Neuron (in vitro differentiated cells): ENCODE results near the gene ZFX.
A peak's percentile ranks its signal among the peaks of the same experiment; 100 is the strongest.
"Not testable (repeated sequence)": the region's sequence is repeated elsewhere in the genome, so short reads cannot be mapped to it uniquely, and the experiment has no call there.

Experiments used
- H2AFZ ChIP-seq: one replicate; pipeline ENCODE4 v1.6.1; 2013; ENCODE audit warnings: low read depth, mild to moderate bottlenecking, inconsistent platforms, low read length, moderate library complexity
- H3K27me3 ChIP-seq: one replicate; pipeline ENCODE4 v1.6.1; 2013; ENCODE audit warnings: low read length; ENCODE audit not compliant: insufficient read depth
- H3K36me3 ChIP-seq: one replicate; pipeline ENCODE4 v1.6.1; 2013; ENCODE audit warnings: low read length; ENCODE audit not compliant: insufficient read depth
- H3K4me1 ChIP-seq: one replicate; pipeline ENCODE4 v1.6.1; 2013; ENCODE audit warnings: low read length; ENCODE audit not compliant: insufficient read depth
- H3K4me3 ChIP-seq: 2 replicates; pipeline ENCODE4 v1.5.1; 2013; ENCODE audit warnings: mild to moderate bottlenecking, low read length, moderate library complexity
- H3K9me3 ChIP-seq: one replicate; pipeline ENCODE4 v1.6.1; 2013; ENCODE audit warnings: low read length

The ZFX gene

GRCh38 chrX:24149351-24150050 lies at the start of gene ZFX:
ZFX (plus strand) TSS chrX:24149729; CDS start chrX:24172743, 23,014 bp downstream.
- H2AFZ ChIP-seq, result peak within 1 kb of the TSS; percentile 93
- H3K4me1 ChIP-seq, result peaks cover 37% of the 10 kb centered on the region
- H3K36me3 ChIP-seq, result peaks cover 21% of the 10 kb centered on the region
- H3K4me3 ChIP-seq, result peak within 1 kb of the TSS; percentile 97
- no peaks in the 10 kb centered on the region for H3K9me3 ChIP-seq
- H3K27me3 ChIP-seq, result no peaks in the 10 kb centered on the region

DNA sequence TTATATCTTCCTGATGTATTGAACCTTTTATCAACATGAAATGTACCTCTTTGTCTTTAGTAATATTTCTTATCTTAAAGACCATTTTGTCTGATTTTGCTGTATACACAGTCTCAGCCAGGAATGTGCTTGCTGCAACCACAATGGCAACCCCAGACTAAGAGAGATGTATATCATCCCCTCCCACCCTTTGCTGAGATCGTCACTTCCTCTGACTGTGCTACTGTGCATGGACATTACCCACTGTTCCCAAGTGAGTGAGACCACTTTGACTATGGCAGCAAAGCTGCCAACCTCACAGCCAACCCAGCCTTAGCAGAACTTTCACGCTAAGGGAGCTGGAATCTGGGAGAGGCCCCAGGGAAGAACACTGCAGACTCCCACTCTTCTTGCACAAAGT lies 48.8 kb upstream of the ZFX start:
- H3K36me3 ChIP-seq, result no peaks in the 10 kb centered on the region
- H3K4me3 ChIP-seq, result no peak overlapping the region
- no peaks in the 10 kb centered on the region for H3K4me1 ChIP-seq
- no peaks in the 10 kb centered on the region for H3K27me3 ChIP-seq
- H2AFZ ChIP-seq, result no peak overlapping the region
- no peaks in the 10 kb centered on the region for H3K9me3 ChIP-seq

- H3K36me3 ChIP-seq, result no peaks in the 10 kb centered on the region
Observed at GRCh38 chrX:24110069-24110468, 39.5 kb upstream of the ZFX start.

DNA sequence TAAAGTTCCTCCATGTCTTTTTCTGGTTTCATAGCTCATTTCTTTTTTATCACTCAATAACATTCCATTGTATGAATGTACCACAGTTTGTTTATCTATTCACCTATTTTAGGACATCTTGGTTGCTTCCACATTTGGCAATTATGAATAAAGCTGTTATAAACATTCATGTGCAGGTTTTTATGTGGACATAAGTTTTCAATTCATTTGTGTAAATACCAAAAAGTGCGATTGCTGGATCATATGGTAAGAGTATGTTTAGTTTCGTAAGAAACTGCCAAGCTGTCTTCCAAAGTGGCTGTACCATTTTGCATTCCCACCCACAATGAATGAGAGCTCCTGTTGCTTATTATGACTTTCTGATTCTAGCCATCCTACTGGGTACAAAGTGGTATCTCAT lies 36.3 kb upstream of the ZFX start:
- no peak overlapping the region for H2AFZ ChIP-seq
- H3K27me3 ChIP-seq, result no peaks in the 10 kb centered on the region
- no peak overlapping the region for H3K4me3 ChIP-seq
- H3K36me3 ChIP-seq, result no peaks in the 10 kb centered on the region
- H3K9me3 ChIP-seq, result no peaks in the 10 kb centered on the region
- H3K4me1 ChIP-seq, result no peaks in the 10 kb centered on the region

More at GRCh38 chrX:24110069-24110468, 39.5 kb upstream of the ZFX start:
- no peaks in the 10 kb centered on the region for H3K4me1 ChIP-seq
- H3K9me3 ChIP-seq, result no peaks in the 10 kb centered on the region
- H2AFZ ChIP-seq, result no peak overlapping the region
- no peak overlapping the region for H3K4me3 ChIP-seq
- no peaks in the 10 kb centered on the region for H3K27me3 ChIP-seq

- Histone ChIP-seq H2AFZ (no peak overlapping the region), H3K36me3 (no peaks in the 10 kb centered on the region), H3K27me3 (no peaks in the 10 kb centered on the region), H3K9me3 (no peaks in the 10 kb centered on the region), H3K4me1 (no peaks in the 10 kb centered on the region), H3K4me3 (no peak overlapping the region)
Observed at GRCh38 chrX:24117258-24117657, 32.3 kb upstream of the ZFX start.

GRCh38 chrX:24124244-24124799 lies 25.2 kb upstream of the ZFX start:
- H3K4me1 ChIP-seq, result no peaks in the 10 kb centered on the region
- H3K4me3 ChIP-seq, result no peak overlapping the region
- no peaks in the 10 kb centered on the region for H3K9me3 ChIP-seq
- H2AFZ ChIP-seq, result no peak overlapping the region
- no peaks in the 10 kb centered on the region for H3K27me3 ChIP-seq
- no peaks in the 10 kb centered on the region for H3K36me3 ChIP-seq

GRCh38 chrX:24125028-24125612 lies 24.4 kb upstream of the ZFX start:
- no peaks in the 10 kb centered on the region for H3K36me3 ChIP-seq
- no peak overlapping the region for H2AFZ ChIP-seq
- H3K27me3 ChIP-seq, result no peaks in the 10 kb centered on the region
- H3K4me3 ChIP-seq, result no peak overlapping the region
- no peaks in the 10 kb centered on the region for H3K4me1 ChIP-seq
- H3K9me3 ChIP-seq, result no peaks in the 10 kb centered on the region

DNA sequence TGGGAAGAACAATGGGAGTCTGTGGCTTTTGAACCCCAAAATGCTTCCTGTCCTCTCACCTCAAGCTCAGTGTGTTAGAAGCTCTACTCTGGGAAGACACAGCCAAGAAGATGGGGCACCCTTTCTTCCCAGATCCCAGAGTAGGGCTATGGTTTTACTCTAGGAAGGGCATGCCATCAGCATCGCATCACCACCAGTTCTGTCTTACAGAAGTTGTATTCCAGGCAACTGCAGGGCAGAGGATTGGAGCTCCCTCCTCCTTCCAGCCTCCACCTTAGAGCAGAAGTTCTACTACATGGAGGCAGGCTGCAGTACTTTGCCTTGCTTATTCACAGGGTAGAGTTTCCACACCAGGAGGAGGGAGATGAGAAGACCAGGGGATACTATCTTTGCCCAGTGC lies 18.1 kb upstream of the ZFX start:
- H3K27me3 ChIP-seq, result no peaks in the 10 kb centered on the region

GRCh38 chrX:24133312-24133711 lies 16.2 kb upstream of the ZFX start:
- H3K4me1 ChIP-seq, result no peaks in the 10 kb centered on the region
- H3K4me3 ChIP-seq, result no peak overlapping the region
- H3K36me3 ChIP-seq, result no peaks in the 10 kb centered on the region
- H2AFZ ChIP-seq, result no peak overlapping the region
- H3K9me3 ChIP-seq, result no peaks in the 10 kb centered on the region
- no peaks in the 10 kb centered on the region for H3K27me3 ChIP-seq

More for the DNA sequence above, 18.1 kb upstream of the ZFX start:
- no peak overlapping the region for H2AFZ ChIP-seq
- H3K4me1 ChIP-seq, result no peaks in the 10 kb centered on the region
- H3K36me3 ChIP-seq, result no peaks in the 10 kb centered on the region
- H3K9me3 ChIP-seq, result no peaks in the 10 kb centered on the region
- no peak overlapping the region for H3K4me3 ChIP-seq

GRCh38 chrX:24135768-24136167 lies 13.8 kb upstream of the ZFX start:
- H3K36me3 ChIP-seq, H3K4me3 ChIP-seq, H2AFZ ChIP-seq, H3K27me3 ChIP-seq, H3K4me1 ChIP-seq, H3K9me3 ChIP-seq: not testable (repeated sequence)

DNA sequence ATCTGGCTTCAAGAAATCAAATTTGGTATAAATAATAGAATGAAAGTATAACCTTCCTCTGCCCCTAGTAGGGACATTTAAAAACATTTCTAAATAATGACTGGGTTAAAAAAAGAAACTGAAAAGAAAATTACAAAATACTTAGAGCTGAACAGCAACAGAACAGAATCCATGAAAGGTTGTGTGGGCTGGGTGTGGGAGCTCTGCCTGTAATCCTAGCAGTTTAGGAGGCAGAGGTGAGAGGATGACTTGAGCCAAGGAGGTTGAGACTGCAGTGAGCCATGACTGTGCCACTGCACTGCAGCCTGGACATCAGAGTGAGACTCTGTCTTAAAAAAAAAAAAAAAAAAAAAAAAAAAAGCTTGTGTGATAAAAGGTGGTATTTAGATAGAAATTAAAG lies 12.3 kb upstream of the ZFX start:
- Histone ChIP-seq H3K9me3 (no peaks in the 10 kb centered on the region), H3K27me3 (no peaks in the 10 kb centered on the region), H3K36me3 (no peaks in the 10 kb centered on the region), H3K4me1 (no peaks in the 10 kb centered on the region), H3K4me3 (no peak overlapping the region), H2AFZ (no peak overlapping the region)

DNA sequence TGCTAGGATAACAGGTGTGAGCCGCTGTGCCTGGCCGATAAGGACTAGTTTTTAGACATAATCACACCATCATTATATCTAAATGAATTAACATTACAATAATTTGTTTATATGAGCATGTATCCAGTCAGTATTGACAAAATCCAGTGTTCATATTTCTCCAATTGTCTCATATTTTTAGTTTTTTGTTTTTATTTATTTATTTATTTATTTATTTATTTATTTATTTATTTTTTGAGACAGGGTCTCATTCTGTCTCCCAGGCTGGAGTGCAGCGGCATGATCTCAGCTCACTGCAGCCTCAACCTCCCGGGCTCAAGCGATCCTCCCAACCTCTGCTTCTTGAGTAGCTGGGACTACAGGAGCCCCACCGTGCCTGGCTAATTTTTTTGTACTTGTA lies 5.5 kb upstream of the ZFX start:
- H3K4me3 ChIP-seq, H3K27me3 ChIP-seq, H2AFZ ChIP-seq, H3K36me3 ChIP-seq, H3K9me3 ChIP-seq: not testable (repeated sequence)
- peaks cover 28% of the 10 kb centered on the region for H3K4me1 ChIP-seq

DNA sequence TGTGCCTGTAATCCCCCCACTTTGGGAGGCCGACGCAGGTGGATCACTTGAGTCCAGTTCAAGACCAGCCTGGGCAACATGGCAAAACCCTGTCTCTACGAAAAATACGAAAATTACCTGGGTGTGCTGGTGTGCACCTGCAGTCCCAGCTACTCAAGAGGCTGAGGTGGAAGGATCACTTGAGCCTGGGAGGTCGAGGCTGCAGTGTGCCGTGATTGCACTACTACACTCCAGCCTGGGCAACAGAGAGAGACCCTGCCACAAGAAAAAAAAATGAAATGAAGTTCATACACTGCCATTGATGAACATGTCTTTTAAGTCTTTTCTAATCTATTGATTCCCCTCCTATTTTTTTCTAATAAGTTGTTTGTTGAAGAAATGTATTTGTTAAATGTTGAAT lies 5.0 kb upstream of the ZFX start:
- H3K27me3 ChIP-seq, result no peaks in the 10 kb centered on the region
- no peaks in the 10 kb centered on the region for H3K36me3 ChIP-seq
- no peak overlapping the region for H3K4me3 ChIP-seq
- no peaks in the 10 kb centered on the region for H3K9me3 ChIP-seq
- H3K4me1 ChIP-seq, result peaks cover 28% of the 10 kb centered on the region
- no peak overlapping the region for H2AFZ ChIP-seq
